SKM-1 (cell line): Measurements from ENCODE around the gene SOX12.
"Not testable (repeated sequence)": the region's sequence is repeated elsewhere in the genome, so short reads cannot be mapped to it uniquely, and the experiment has no call there.

Experiments
- DNase-seq: peaks from one replicate; lab custom pipeline; 2025; ENCODE audit not compliant: unreplicated experiment; lab: John Stamatoyannopoulos, UW

SOX12 gene

GRCh38 chr20:328975-329695 lies 3.8 kb downstream of the SOX12 start:
- no peak for DNase-seq

DNA sequence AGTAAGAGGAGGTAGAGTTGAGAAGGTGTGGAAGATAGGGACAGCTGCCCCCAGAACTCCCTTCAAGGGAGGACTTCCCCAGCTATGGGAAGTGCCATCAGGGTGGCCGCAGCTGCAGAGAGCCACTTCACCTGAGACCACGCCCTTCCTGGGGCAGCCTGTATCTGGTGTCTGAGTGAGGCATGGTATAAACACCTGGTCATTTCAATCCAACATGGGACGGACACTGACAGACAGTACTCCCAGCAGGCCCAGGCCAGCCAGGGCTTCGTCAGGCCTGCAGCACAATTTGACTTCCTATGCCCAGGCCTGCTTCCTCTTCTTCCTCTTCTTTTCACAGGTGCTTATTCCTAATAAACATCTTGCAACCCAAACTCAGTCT lies 4.5 kb downstream of the SOX12 start:
- DNase-seq: no peak

DNA sequence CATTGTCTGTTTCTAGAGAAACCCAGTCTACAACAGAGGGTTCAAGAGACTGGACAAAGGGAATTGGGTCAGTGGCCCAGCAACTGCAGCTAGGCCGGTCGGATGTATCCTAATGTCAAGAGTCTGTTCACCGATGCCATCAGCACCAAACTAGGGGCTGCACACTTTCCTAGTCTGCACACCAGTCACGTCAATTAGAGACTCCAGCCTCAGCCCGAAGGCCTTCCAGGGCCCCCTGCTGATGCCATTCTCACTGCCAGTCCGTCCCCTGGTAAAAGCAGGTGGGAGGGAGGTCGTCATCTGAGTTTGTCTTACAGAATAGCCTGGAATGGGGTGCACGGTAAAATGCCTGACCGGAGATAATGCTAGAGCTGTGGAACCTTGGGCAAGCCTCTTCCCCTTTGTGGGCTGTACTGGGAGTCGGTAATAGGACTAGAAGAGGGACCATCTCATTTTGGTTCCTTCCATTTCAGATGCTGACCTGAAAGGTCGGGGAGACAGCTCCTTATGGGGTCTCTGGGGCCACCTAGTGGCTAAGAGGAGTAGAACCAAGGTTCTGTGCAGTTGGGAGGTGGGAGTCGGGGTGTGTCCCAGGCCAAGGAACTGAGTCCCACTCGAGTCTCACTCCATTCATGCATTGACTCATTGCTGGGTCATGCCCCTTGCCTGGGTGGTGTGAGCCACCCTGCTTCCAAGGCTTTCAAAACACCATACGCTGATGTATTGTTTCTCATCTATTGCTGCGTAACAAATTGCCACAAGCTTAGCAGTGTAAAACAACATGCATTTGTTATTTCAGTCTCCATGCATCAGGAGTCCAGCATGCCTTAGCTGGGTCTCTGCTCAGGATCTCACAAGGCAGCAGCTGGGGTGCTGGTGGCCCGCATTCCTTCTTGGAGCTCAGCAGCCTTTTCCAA lies 5.1 kb downstream of the SOX12 start:
- DNase-seq: peak; percentile 49

GRCh38 chr20:334578-334977 lies 9.2 kb downstream of the SOX12 start:
- no peak for DNase-seq

GRCh38 chr20:336040-336439 lies 10.7 kb downstream of the SOX12 start:
- not testable (repeated sequence) for DNase-seq

DNA sequence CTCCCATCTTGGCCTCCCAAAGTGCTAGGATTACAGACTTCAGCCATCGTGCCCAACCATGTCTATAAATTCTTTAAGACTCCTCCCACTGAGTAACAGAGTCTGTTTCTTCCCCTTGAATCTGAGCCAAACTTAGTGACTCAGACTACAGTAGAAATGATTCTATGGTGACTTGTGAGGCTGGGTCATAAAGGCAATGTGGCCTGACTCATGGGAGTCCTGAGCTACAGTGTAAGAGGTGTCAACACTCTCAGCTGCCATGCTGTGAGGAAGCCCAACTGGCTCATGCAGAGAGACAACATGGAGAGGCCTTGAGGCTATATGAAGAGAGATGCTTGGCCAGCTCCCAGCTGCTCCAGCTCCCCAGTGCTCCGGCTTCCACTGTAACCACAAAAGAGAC lies 16.3 kb downstream of the SOX12 start:
- DNase-seq: no peak

GRCh38 chr20:343107-343506 lies 17.8 kb downstream of the SOX12 start:
- no peak for DNase-seq

DNA sequence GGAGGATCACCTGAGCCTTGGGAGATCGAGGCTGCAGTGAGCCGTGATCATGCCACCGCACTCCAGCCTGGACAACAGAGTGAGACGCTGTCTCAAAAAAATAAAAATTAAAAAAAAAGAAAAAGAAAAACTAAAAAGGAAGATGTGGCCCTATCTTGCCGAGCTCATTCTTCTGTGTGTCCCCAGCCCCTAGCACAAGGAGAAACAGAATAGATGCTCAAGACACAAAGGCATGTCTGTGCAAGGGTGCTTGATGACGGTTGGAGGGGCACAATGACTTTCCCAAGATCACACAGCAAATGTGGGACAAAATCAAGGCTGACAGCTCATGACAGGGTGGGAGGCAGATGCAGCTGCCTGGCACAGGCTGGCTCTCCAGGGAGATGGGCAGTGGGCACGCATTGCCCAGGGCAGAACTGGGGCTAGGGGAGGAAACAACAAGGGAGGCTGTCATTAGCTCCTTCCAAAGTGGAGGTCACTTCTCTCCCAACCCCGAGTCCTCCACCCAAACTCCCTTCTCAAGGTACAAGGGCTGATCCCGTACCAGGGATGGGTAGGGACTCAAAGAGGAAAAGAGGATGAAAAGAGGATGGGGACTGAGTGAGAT lies 20.8 kb downstream of the SOX12 start:
- DNase-seq: no peak

DNA sequence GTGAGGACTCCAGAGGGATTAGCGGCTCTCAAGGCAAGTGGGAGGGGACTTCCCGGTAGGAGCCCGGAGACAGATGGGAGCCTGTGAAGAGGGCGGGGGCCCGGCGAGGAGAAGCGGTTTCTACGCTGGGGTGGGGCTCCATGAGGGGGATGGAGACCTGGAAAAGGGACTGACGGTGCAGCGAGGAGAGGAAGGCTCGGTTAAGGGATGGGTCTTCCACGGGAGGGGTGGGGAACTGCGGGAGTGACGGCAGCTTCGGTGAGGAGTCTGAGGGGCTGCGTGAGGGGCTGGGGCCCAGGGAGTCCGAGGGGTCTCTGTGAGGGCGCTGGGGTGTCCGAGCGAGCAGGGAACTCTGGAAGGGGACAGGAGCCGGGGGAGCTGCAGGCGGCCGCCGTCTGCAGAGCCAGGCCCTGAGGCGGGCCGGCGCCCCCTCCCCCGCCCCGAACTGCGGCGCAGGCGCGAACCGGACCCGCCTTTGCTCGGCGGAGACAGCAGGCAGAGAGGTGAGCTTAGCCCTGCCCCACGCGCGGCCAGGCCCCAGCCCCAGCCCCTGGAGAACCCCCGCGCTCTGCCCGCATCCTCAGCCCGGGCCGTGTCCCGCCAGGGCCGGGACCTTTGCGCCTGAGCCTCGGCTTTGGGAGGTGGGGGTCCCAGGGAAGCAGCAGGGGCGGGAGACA lies 21.4 kb downstream of the SOX12 start, which contains the start of gene NRSN2:
Gene NRSN2 (plus strand): TSS at position 472 of the 677 bp plus-strand sequence. CDS start 2,533 bp downstream, outside the sequence.
- DNase-seq: no peak

- DNase-seq: no peak
These were observed 21.9 kb downstream of the SOX12 start for GRCh38 chr20:347317-347639.

GRCh38 chr20:347640-348484 lies 22.5 kb downstream of the SOX12 start:
- no peak for DNase-seq

GRCh38 chr20:348972-349841 lies 23.9 kb downstream of the SOX12 start:
- DNase-seq: no peak

GRCh38 chr20:353166-353565 lies 27.8 kb downstream of the SOX12 start:
- DNase-seq: no peak

GRCh38 chr20:354298-354977 lies 29.1 kb downstream of the SOX12 start:
- peak; percentile 35 for DNase-seq

GRCh38 chr20:356154-356553 lies 30.8 kb downstream of the SOX12 start:
- DNase-seq: not testable (repeated sequence)

DNA sequence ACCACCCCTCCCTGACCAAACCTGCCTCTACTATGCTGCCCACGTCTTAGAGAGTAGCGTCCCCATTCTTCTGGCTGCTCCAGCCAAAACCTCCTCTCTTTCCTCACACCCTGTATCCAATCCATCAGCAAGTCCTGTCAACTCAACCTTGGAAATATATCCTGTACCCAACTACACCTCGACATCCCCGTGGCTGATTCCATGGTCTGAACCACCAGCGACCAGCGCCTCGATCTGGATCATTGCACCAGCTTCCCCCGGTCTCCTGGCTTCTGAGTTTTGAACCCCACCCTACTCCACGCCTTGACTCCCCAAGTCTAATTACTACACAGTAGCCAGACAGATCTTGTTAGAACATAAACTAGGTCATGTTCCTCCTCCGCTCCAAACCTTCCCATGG lies 31.4 kb downstream of the SOX12 start:
- DNase-seq: no peak

DNA sequence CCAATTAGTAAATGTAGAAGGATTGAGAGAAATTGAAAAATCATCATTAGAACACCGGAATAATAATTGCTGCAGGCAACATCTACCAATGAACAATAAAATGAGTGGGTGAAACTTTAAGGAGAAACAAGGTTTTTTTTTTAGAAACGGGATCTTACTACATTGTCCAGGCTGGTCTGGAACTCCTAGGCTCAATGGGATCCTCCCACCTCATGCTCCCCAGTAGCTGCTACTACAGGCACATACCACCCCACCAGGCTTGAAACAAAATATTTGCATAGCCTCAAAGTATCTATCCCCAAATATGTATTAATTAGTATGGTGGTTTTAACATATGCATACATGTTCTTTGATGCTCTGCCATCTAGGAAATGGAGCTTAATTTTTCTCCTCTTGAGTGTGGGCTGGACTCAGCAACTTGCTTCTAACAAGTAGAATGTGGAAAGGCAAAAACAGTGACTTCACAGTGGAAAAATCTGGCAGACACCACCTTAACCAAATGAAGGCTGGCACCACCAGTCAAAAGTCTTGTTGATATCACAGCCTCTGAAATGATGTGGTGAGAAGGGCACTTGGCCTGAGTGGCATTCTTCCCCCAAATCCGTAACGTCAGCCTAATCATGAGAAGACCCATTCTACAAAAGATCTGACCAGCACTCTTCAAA lies 33.7 kb downstream of the SOX12 start:
- DNase-seq: no peak

DNA sequence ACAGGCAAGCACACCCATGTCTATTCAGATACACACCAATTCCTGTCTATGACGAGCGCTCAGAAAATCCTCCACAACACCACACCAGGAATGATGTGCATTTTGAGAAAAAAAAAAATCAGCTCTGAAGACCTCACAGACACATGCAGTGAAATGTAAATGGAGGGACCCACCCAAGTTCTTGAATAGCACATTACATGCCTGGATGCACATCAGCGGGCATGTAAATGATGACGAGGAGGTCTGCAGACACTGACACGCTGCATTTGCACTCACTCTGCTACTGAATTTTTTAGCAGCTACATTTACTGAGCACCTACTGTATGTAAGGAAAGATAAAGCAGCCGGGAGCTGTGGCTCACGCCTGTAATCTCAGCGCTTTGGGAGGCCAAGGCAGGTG lies 36.2 kb downstream of the SOX12 start:
- no peak for DNase-seq
